WTC11 (cell line): ENCODE results near the gene PTPRN2. TPM values are rescaled to one million over a fixed set of nuclear protein-coding genes. Genes with fewer than 3 reads are reported as not detected.

ENCODE experiments used
- ATAC-seq: fragments of 200-7000 bp; cut with Tn5 transposase; 2 replicates; pipeline ENCODE4 v1.10.0; 2021; ENCODE audit warnings: mild to moderate bottlenecking, moderate library complexity
- CTCF ChIA-PET: fragments of 300-600 bp; sonication (Branson Sonifier 250); formaldehyde crosslinking; loops from one replicate; lab custom pipeline; 2021; ENCODE audit warnings: antibody characterized with exemption; lab: Charles Lee
- POLR2A ChIA-PET: fragments of 350-600 bp; sonication (Branson Sonifier 250); formaldehyde crosslinking; loops from one replicate; lab custom pipeline; 2021; ENCODE audit warnings: antibody characterized with exemption; lab: Charles Lee
- DNase-seq: peaks from one replicate; pipeline ENCODE4 v3.0.0; 2021; ENCODE audit warnings: low spot score
- H3K27ac Mint-ChIP-seq: 2 replicates; pipeline ENCODE4 v1.8.0; 2021; ENCODE audit warnings: mixed read lengths
- H3K27me3 Mint-ChIP-seq: 2 replicates; pipeline ENCODE4 v1.8.0; 2021; ENCODE audit warnings: low read depth, mild to moderate bottlenecking, moderate library complexity, mixed read lengths
- H3K36me3 Mint-ChIP-seq: 2 replicates; pipeline ENCODE4 v1.8.0; 2021; ENCODE audit warnings: mixed read lengths
- H3K4me1 Mint-ChIP-seq: 2 replicates; pipeline ENCODE4 v1.8.0; 2022; ENCODE audit warnings: mixed read lengths
- H3K4me3 Mint-ChIP-seq: 2 replicates; pipeline ENCODE4 v1.8.0; 2021; ENCODE audit warnings: mild to moderate bottlenecking, moderate library complexity, mixed read lengths
- H3K9me3 Mint-ChIP-seq: 2 replicates; pipeline ENCODE4 v1.8.0; 2021; ENCODE audit warnings: mixed read lengths
- ATF3 ChIP-seq: sonication (generic); formaldehyde crosslinking; conservative IDR thresholded peaks from 2 replicates; pipeline ENCODE4 v1.8.1; 2022; ENCODE audit warnings: mild to moderate bottlenecking, missing genetic modification reagents
- E2F5 ChIP-seq: sonication (generic); formaldehyde crosslinking; IDR thresholded peaks from 2 replicates; pipeline ENCODE4 v1.8.1; 2022; ENCODE audit warnings: mild to moderate bottlenecking, moderate library complexity, missing genetic modification reagents
- ETV6 ChIP-seq: sonication (generic); formaldehyde crosslinking; IDR thresholded peaks from 2 replicates; pipeline ENCODE4 v1.8.1; 2022; ENCODE audit warnings: mild to moderate bottlenecking, missing genetic modification reagents
- FOXK1 ChIP-seq: sonication (generic); formaldehyde crosslinking; IDR thresholded peaks from 2 replicates; pipeline ENCODE4 v1.8.0; 2022; ENCODE audit warnings: mild to moderate bottlenecking, moderate library complexity, missing genetic modification reagents
- GRHL2 ChIP-seq: fragments of 250-450 bp; sonication (Bioruptor Pico); IDR thresholded peaks from 2 replicates; pipeline ENCODE4 v1.8.0; 2022; ENCODE audit warnings: mild to moderate bottlenecking, moderate library complexity; ENCODE audit not compliant: insufficient replicate concordance, severe bottlenecking
- GTF2I ChIP-seq: fragments of 250-450 bp; sonication (Bioruptor Pico); conservative IDR thresholded peaks from 2 replicates; pipeline ENCODE4 v1.4.0; 2021; ENCODE audit warnings: mild to moderate bottlenecking
- HMGXB4 ChIP-seq: sonication (generic); formaldehyde crosslinking; IDR thresholded peaks from 2 replicates; pipeline ENCODE4 v1.8.1; 2023; ENCODE audit warnings: mild to moderate bottlenecking, moderate library complexity, missing genetic modification reagents
- IRF2 ChIP-seq: sonication (generic); formaldehyde crosslinking; IDR thresholded peaks from 2 replicates; pipeline ENCODE4 v1.8.0; 2022; ENCODE audit warnings: low read depth, missing genetic modification reagents, borderline replicate concordance
- KAT7 ChIP-seq: sonication (generic); formaldehyde crosslinking; IDR thresholded peaks from 2 replicates; pipeline ENCODE4 v1.8.1; 2023; ENCODE audit warnings: missing genetic modification reagents, mild to moderate bottlenecking, borderline replicate concordance
- NFATC4 ChIP-seq: fragments of 250-450 bp; sonication (Bioruptor Pico); IDR thresholded peaks from 2 replicates; pipeline ENCODE4 v1.9.0; 2021; ENCODE audit warnings: mild to moderate bottlenecking
- OVOL2 ChIP-seq: fragments of 250-450 bp; sonication (Bioruptor Pico); IDR thresholded peaks from 2 replicates; pipeline ENCODE4 v1.9.0; 2021; ENCODE audit warnings: mild to moderate bottlenecking, borderline replicate concordance
- TCF7 ChIP-seq: sonication (generic); formaldehyde crosslinking; IDR thresholded peaks from 2 replicates; pipeline ENCODE4 v1.8.0; 2022; ENCODE audit warnings: mild to moderate bottlenecking, low read depth, missing genetic modification reagents, moderate library complexity
- TP53 ChIP-seq: sonication (generic); formaldehyde crosslinking; IDR thresholded peaks from 2 replicates; pipeline ENCODE4 v1.8.1; 2023; ENCODE audit warnings: mild to moderate bottlenecking, missing genetic modification reagents
- ZNF121 ChIP-seq: sonication (generic); formaldehyde crosslinking; IDR thresholded peaks from 2 replicates; pipeline ENCODE4 v1.8.0; 2023; ENCODE audit warnings: missing genetic modification reagents
- ZNF219 ChIP-seq: sonication (generic); formaldehyde crosslinking; IDR thresholded peaks from 2 replicates; pipeline ENCODE4 v1.8.0; 2023; ENCODE audit warnings: missing genetic modification reagents, mild to moderate bottlenecking, borderline replicate concordance
- ZNF232 ChIP-seq: sonication (generic); formaldehyde crosslinking; IDR thresholded peaks from 2 replicates; pipeline ENCODE4 v1.8.0; 2022; ENCODE audit warnings: mild to moderate bottlenecking, missing genetic modification reagents
- ZNF263 ChIP-seq: sonication (generic); formaldehyde crosslinking; IDR thresholded peaks from 2 replicates; pipeline ENCODE4 v1.8.1; 2022; ENCODE audit warnings: low read depth, mild to moderate bottlenecking, moderate library complexity, missing genetic modification reagents
- ZNF281 ChIP-seq: sonication (generic); formaldehyde crosslinking; IDR thresholded peaks from 2 replicates; pipeline ENCODE4 v1.8.0; 2023; ENCODE audit warnings: mild to moderate bottlenecking, missing genetic modification reagents
- ZNF317 ChIP-seq: sonication (generic); formaldehyde crosslinking; IDR thresholded peaks from 2 replicates; pipeline ENCODE4 v1.8.1; 2023; ENCODE audit warnings: low read depth, mild to moderate bottlenecking, moderate library complexity, missing genetic modification reagents, borderline replicate concordance
- ZSCAN18 ChIP-seq: fragments of 250-450 bp; sonication (Bioruptor Pico); IDR thresholded peaks from 2 replicates; pipeline ENCODE4 v2.1.2; 2022; ENCODE audit warnings: mild to moderate bottlenecking, moderate library complexity
- total RNA-seq: library from RNA; stranded (reverse); gene quantifications from 3 replicates; pipeline ENCODE4 v1.2.3, GENCODE V29; 2021

The PTPRN2 gene
- total RNA-seq, 1 experiment from 2014 or later: 4.7 TPM

GRCh38 chr7:157814931-157815705 lies 772.5 kb downstream of the PTPRN2 start:
- CTCF ChIA-PET: no interaction called here
- Mint-ChIP-seq H3K27me3 (no peaks in the 10 kb centered on the region; the same call in 1 of the 2 replicates), H3K4me3 (no peak overlapping the region), H3K9me3 (peaks cover 18% of the 10 kb centered on the region), H3K36me3 (peaks cover 21% of the 10 kb centered on the region), H3K4me1 (no peaks in the 10 kb centered on the region), H3K27ac (no peak overlapping the region)
- POLR2A ChIA-PET: no interaction called here
- TF ChIP-seq NFATC4 (CRISPR knock-in tag): no peak
- TF ChIP-seq ATF3 (CRISPR knock-in tag): no peak
- no peak for ATAC-seq
- DNase-seq: no peak

GRCh38 chr7:157813741-157814661 lies 773.6 kb downstream of the PTPRN2 start:
- no peak for TF ChIP-seq ETV6
- TF ChIP-seq ZNF263 (CRISPR knock-in tag): no peak
- DNase-seq: no peak
- Mint-ChIP-seq H3K27ac (no peak overlapping the region), H3K4me1 (no peaks in the 10 kb centered on the region), H3K36me3 (peaks cover 29% of the 10 kb centered on the region), H3K9me3 (peaks cover 25% of the 10 kb centered on the region), H3K4me3 (no peak overlapping the region), H3K27me3 (no peaks in the 10 kb centered on the region; the same call in 1 of the 2 replicates)
- ChIA-PET CTCF (no interaction called here), POLR2A (no interaction called here)
- ATAC-seq: no peak

GRCh38 chr7:157813053-157813452 lies 774.6 kb downstream of the PTPRN2 start:
- no peaks in the 10 kb centered on the region for H3K4me1 Mint-ChIP-seq
- ChIA-PET POLR2A (no interaction called here), CTCF (no interaction called here)
- H3K9me3 Mint-ChIP-seq: peaks cover 28% of the 10 kb centered on the region
- peaks cover under 1% of the 10 kb centered on the region for H3K27me3 Mint-ChIP-seq
- DNase-seq: no peak
- H3K4me3 Mint-ChIP-seq: no peak overlapping the region
- ATAC-seq: no peak
- no peak overlapping the region for H3K27ac Mint-ChIP-seq
- TF ChIP-seq ZNF317 (CRISPR knock-in tag): no peak
- TF ChIP-seq GTF2I (CRISPR knock-in tag): no peak
- TF ChIP-seq KAT7 (CRISPR knock-in tag): no peak
- TF ChIP-seq TP53 (CRISPR knock-in tag): no peak
- no peak for TF ChIP-seq OVOL2 (CRISPR knock-in tag)
- no peak for TF ChIP-seq TCF7 (CRISPR knock-in tag)
- no peak for TF ChIP-seq ZNF232 (CRISPR knock-in tag)
- H3K36me3 Mint-ChIP-seq: peaks cover 36% of the 10 kb centered on the region

- Mint-ChIP-seq H3K27me3 (peaks cover 3% of the 10 kb centered on the region), H3K9me3 (peaks cover 28% of the 10 kb centered on the region), H3K4me1 (peaks cover 3% of the 10 kb centered on the region; the same call in 1 of the 2 replicates), H3K36me3 (peaks cover 38% of the 10 kb centered on the region), H3K27ac (no peak overlapping the region), H3K4me3 (no peak overlapping the region)
- ATAC-seq (no peak), DNase-seq (no peak)
- CTCF ChIA-PET: no interaction called here
- POLR2A ChIA-PET: no interaction called here
- no peak for TF ChIP-seq ZNF121 (CRISPR knock-in tag)
- TF ChIP-seq E2F5 (CRISPR knock-in tag): no peak
- no peak for TF ChIP-seq FOXK1 (CRISPR knock-in tag)
- no peak for TF ChIP-seq ZNF281 (CRISPR knock-in tag)
- TF ChIP-seq GRHL2 (CRISPR knock-in tag): no peak
- TF ChIP-seq ZSCAN18 (CRISPR knock-in tag): no peak
- no peak for TF ChIP-seq ETV6
- TF ChIP-seq NFATC4 (CRISPR knock-in tag): no peak
- no peak for TF ChIP-seq IRF2 (CRISPR knock-in tag)
- TF ChIP-seq ZNF219 (CRISPR knock-in tag): no peak
- no peak for TF ChIP-seq HMGXB4 (CRISPR knock-in tag)
These were observed 775.7 kb downstream of the PTPRN2 start for GRCh38 chr7:157811946-157812345.
